NCI-H345 treated with DMSO at 0.1 percent for 48 hours (cell line): Measurements from ENCODE around the gene TRAF3.
A peak's percentile ranks its signal among the peaks of the same experiment; 100 is the strongest.
"Not testable (repeated sequence)": the region's sequence is repeated elsewhere in the genome, so short reads cannot be mapped to it uniquely, and the experiment has no call there.

ENCODE experiments used
- DNase-seq: peaks from one replicate; lab custom pipeline; 2025; ENCODE audit not compliant: unreplicated experiment; lab: John Stamatoyannopoulos, UW

Gene TRAF3

DNA sequence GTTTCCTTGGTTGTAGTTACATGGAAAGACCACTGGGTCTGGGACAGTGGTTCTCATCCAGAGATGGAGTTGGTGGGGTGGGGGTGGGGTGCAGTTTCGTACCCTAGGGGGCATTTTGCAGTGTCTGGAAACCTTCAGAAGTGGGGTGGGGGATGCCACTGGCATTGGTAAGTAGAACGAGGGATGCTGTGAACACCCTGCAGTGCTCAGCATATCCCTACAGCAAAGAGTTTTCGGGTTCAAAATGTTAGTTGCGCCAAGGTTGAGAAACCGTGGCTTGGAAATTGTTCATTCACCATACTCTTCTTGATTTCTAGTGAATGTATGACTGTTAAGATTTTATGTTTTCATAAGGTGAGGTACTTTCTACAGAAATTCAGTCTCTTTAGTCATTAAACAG lies 28.7 kb downstream of the TRAF3 start:
- DNase-seq: no peak

GRCh38 chr14:102806447-102806846 lies 29.2 kb downstream of the TRAF3 start:
- DNase-seq: no peak

DNA sequence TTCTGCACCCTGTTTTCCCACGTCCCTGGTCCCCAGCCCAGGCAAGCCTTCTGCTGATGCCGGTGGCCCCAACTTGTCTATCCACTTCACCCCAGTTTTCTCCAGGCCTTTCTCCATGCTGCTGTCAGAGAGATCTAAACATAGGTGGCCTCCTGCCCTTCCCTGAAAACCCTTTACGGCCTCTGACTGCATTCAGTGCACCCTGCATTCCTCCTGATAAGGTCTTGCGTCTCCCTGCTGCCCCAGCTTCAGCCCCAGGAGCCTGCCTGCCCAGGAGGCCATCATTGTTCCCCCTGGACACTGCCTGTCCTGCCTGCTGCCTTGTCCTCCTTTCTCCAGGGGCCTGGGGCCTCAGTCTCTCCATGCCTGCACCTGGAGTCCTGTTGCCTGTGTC lies 29.8 kb downstream of the TRAF3 start:
- DNase-seq: no peak

DNA sequence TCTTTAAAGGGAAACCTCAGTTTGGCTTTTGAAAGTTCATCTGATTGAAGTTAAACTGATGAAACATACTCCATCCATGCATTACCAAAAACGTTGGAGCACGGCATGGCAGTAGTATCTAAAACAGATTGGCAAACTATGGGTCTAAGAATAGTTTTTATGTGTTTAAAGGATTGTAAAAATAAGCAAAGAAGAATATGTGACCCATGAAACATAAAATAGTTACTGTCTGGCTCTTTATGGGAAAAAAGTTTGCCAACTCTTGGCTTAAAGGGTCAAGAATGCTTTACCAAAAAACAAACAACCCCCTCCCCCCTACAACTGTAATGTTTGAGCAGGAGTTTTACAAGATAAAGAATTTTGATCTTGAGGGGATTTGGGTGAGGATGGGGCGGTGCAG lies 32.6 kb downstream of the TRAF3 start:
- no peak for DNase-seq

- no peak for DNase-seq
These were observed 33.3 kb downstream of the TRAF3 start for GRCh38 chr14:102810523-102810922.

DNA sequence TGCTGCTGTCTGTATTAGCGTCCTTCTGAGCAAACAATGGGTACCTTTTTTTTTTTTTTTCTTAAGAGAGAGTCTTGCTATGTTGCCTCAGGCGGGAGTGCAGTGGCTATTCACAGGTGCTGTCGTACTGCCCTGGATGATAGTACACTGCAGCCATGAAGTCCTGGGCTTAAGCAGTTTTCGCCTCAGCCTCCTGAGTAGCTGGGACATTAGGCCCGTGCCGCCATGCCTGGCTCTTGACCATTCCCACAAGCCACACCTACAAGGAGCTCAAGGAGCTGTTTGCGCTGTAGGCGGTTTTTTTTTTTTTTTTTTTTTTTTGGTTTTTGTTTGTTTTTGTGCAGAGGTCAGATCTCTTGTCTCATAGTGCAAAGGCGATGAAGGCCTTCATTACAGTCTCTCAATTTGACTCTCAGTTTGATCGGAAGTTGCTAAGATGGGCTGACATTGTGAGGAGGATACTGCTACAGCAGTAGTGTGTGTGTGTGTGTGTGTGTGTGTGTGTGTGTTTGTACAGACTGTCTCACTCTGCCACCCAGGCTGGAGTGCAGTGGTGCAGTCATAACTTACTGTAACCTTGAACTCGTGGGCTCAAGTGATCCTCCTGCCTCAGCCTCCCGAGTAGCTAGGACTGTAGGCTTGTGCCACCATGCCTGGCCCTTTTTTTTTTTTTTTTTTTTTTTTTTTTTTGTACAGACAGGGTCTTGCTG lies 34.2 kb downstream of the TRAF3 start:
- DNase-seq: no peak

GRCh38 chr14:102811971-102812370 lies 34.7 kb downstream of the TRAF3 start:
- DNase-seq: no peak

- no peak for DNase-seq
These were observed 36.4 kb downstream of the TRAF3 start for GRCh38 chr14:102813691-102814090.

- no peak for DNase-seq
These were observed 40.1 kb downstream of the TRAF3 start for GRCh38 chr14:102817318-102817717.

DNA sequence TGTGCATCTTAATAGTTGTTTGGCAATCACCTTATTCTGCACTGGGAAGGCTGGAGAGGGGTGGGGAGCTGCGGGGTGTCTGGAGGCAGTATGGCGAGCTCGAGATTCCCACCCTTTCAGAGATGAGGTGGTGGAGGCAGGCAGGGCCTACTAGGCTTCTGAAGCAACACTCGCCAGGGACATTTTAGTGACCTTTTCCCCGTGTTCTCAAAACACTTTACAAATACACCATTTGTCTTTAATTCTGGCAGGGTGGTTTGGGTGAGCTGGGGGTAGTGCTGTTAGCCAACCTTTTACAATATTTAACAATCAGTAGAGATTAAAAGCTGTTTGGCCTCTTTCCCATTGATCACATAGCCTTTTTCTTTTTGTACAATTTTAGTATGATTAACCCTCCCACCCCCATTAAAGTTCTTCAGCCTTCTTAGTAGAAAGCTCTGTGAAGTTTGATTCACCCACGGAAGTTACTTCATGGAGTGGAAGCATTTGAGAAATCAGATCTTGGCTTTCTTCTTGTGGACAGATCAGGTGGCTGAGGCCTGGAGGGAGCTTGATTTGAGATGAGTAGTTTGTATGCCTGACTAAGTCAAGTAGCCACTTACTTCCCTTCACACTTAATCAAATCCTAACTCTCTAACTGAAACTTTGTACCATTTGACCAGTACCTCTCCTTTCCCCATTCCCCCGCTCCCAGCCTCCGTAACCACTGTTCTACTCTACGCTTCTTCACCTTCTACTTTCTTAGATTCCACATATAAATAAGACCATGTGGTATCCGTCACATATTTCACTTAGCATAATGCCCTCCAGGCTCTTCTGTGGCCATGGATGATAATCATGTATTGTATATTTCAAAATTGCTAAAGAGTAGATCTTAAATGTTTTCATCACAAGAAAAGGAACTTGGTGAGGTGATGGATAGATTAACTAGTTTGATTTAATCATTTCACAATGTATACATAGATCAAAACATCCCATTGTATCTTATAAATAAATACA lies 41.0 kb downstream of the TRAF3 start:
- DNase-seq: no peak

- peak; percentile 48 for DNase-seq
These were observed 42.0 kb downstream of the TRAF3 start for GRCh38 chr14:102819176-102819628.

DNA sequence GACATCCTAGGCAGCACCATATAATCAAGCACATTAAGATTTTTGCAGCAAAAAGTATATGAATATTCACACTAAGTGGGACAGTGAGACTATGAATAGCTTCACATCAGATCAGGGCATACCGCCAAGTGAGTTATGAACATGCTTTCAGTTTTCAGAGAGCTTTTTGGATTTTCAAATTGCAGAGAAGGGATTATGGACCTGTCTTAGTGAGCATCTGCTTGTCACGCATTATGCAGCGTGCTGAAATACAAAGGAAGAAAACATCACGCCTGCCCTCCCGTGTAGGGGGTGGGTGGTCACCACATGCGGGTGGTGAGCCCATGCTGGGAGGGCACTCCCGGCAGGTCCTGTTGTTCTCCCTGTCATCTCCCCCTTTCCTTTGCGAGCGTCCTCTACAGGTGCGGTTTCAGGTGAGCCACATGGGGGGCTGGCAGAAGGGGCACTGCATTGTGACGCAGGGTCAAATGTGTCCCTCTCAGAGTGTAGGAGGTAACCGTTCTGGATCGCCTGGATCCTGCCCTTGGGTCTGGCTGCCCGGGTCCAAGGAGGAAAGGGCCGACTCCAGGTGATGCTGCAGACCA lies 42.6 kb downstream of the TRAF3 start:
- no peak for DNase-seq

DNA sequence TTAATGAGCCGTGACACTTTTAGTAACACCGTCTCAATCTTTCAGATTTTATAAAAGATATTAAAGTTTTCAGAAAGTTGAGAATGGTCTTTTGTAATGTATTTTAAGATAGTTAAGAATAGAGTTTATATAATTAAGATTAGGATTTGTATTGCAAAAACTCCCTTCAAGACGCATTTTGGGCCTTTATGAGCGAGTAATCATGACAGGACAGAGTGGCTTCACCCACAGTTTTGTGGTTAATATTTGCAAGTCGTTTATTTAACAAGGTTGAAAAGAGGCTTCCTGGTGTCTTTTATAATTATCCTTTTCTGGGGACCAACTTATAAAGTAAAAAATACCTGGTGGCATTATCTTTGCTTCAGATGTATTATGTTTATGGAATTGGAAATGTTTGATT lies 44.0 kb downstream of the TRAF3 start:
- DNase-seq: no peak

GRCh38 chr14:102822311-102822863 lies 45.1 kb downstream of the TRAF3 start:
- DNase-seq: no peak

- not testable (repeated sequence) for DNase-seq
These were observed 45.6 kb downstream of the TRAF3 start for GRCh38 chr14:102822887-102823286.

- DNase-seq: no peak
These were observed 46.3 kb downstream of the TRAF3 start for GRCh38 chr14:102823546-102823945.

DNA sequence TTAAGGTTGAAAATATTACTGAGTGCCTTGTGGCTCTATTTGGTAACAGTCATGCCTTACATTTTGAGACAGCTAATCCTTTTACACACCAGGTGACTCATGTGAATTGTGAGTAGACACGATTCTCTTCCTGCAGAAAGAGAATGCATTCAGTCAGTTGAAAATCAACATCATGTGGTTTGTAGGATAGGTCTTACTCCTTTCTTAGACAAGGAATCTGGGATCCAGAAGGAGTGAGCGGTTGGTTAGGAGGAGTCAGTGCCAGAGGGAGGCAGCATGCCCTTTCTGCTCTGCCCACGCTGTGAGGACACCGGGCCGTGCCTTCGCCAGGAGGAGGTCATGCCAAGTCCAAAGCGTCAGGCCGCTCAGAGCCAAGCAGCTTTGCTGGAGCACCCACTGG lies 47.6 kb downstream of the TRAF3 start:
- no peak for DNase-seq

- no peak for DNase-seq
These were observed 48.3 kb downstream of the TRAF3 start for GRCh38 chr14:102825307-102826095.

DNA sequence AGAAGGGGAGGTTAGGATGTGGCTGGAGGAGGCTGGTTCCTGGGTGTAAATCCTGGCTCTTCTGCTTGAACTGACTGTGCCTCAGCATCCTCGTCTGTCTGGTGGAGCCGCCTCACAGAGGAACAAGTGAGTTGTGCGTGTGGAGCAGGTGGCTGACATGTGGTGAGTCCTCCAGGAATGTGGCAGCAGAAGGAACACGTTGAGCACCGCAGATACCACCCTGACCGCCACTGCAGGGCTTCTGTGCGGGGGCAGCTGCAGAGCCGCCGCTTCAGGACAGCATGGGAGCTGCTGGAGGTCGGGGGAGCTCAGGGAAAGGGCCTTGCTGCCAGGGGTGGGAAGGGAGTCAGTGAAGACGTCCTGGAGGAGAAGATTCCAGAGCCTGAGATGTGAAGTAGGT lies 48.9 kb downstream of the TRAF3 start:
- no peak for DNase-seq
